Activated naive CD8-positive, alpha-beta T cell treated with anti-CD3 and anti-CD28 coated beads, Interleukin-2, amount 50 U/mL, for 16 hours (primary cell): Measurements from ENCODE around the gene FLCN.
"Not testable (repeated sequence)": the region's sequence is repeated elsewhere in the genome, so short reads cannot be mapped to it uniquely, and the experiment has no call there.

Experiments used
- DNase-seq: peaks from one replicate; pipeline ENCODE4 v3.0.0-alpha.2; 2020; ENCODE audit warnings: low read depth, low spot score

FLCN gene

DNA sequence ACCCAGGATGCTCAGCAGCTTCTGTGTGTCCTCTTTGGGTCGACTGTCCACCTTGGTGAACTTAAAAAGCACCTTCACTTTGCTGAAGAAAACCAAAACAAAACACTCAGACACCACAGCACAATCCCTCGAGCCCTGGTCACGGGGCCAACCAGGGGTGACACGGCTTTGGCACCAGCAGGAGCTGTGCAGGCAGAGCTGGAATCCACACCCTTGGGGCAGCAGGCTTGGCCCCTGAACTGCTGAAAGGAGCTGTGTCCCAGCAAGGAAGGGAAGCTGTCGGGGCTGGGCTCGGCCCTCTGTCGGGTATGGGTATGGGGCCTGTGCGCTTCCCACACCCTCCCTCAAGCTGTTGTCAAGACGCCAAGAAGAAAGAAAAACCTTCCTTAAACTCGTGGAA lies 23.2 kb downstream of the FLCN start:
- DNase-seq, result no peak

DNA sequence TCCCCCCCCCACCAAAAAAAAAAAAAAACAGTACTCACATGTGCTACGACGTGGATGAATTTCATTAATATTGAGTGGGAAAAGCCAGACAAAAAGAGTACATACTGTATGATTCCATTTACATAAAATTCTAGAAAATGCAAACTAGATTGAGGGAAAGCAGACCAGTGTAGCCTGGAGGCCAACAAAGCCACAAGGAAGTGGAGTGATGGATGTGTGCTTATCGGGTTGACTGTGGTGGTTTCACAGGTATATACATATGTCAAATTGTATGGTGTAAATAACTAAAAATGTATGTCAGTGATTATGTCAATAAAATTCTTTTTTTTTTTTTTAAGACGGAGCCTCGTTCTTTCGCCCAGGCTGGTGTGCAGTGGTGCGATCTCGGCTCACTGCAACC lies 29.0 kb downstream of the FLCN start:
- no peak for DNase-seq

GRCh38 chr17:17206913-17207335 lies 30.0 kb downstream of the FLCN start:
- DNase-seq, result no peak

DNA sequence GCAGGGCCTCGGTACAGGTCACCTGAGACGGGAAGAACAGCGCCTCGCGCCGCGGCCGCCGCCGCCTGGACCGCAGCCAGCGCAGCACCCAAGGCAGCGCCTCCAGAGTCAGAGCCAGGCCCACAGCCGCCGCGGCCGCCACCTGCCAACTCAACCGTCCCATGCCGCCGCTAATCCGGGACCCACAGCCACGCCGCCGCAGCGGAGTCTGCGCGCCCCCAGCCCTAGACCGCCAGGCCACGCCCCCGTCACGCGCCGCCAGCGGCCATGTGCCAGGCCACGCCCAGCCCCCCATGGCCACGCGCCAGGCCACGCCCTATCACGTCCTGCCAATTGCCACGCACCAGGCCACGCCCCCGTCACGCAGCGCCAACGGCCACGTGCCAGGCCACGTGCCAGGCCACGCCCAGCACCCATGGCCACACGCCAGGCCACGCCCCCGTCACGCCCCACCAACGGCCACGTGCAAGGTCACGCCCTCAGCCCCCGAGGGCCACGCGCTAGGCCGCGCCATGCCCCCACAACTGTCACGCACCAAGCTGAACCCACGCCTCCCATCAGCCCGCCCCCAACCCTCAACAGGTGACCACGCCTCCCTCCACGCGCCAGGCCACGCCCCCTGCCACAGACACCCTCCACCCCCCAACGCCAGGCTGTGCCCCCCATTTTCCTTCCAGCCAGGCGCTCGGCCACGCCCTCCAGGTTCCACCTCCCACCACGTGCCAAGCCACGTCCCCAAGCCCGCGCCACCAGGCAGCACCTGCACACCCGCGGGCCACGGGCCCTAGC lies 30.6 kb downstream of the FLCN start, which contains the start of gene PLD6:
PLD6 (minus strand) TSS at position 210 of the 789 bp plus-strand sequence; CDS start at position 163, 47 bp downstream.
- peak; percentile 90 for DNase-seq

DNA sequence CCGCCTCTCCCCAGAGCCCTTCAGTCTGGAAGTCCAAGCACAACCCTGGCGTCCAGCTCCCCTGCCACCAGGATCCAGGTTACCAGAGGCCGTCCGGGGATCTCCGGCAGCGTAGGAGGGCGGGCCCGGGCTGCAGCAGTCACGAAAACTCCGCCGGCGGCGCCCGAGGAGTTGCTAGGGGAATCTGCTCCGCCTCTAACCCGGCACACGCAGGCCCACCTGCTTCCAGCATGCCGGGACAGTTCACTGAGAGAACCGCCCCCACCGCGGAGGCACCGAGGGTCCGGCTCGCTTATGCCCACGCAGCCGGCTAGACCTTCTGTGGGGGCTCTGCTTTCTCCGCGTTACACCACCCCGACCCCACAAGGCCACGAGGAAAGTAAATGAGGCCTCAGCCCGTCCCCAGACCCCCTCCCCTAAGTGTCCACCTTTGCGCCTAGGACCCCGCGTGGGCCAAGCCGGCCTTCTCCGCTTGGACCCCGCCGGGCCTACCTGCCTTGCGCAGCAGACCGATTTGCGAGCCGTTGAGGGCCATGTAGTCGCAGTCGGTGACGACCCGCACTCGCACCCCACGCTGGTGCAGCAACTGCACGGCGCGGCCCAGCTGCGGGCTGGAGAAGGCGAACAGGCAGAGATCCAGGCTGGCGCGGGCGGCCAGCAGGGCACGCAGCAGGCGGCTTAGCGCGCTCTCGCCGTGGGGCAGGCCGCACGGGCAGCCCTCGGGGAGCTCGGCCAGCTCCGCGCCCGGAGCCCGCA lies 31.4 kb downstream of the FLCN start:
- peak; percentile 34 for DNase-seq

GRCh38 chr17:17204635-17205231 lies 32.2 kb downstream of the FLCN start:
- no peak for DNase-seq

GRCh38 chr17:17204041-17204591 lies 32.9 kb downstream of the FLCN start:
- no peak for DNase-seq

GRCh38 chr17:17203173-17203730 lies 33.7 kb downstream of the FLCN start:
- no peak for DNase-seq

GRCh38 chr17:17201907-17202306 lies 35.1 kb downstream of the FLCN start:
- DNase-seq, result no peak

- no peak for DNase-seq
These were observed 35.7 kb downstream of the FLCN start for GRCh38 chr17:17201271-17201670.

- DNase-seq, result no peak
These were observed 36.1 kb downstream of the FLCN start for GRCh38 chr17:17200831-17201230.

GRCh38 chr17:17200311-17200710 lies 36.7 kb downstream of the FLCN start:
- no peak for DNase-seq

GRCh38 chr17:17198281-17198680 lies 38.7 kb downstream of the FLCN start:
- no peak for DNase-seq

GRCh38 chr17:17196776-17197175 lies 40.2 kb downstream of the FLCN start:
- no peak for DNase-seq

DNA sequence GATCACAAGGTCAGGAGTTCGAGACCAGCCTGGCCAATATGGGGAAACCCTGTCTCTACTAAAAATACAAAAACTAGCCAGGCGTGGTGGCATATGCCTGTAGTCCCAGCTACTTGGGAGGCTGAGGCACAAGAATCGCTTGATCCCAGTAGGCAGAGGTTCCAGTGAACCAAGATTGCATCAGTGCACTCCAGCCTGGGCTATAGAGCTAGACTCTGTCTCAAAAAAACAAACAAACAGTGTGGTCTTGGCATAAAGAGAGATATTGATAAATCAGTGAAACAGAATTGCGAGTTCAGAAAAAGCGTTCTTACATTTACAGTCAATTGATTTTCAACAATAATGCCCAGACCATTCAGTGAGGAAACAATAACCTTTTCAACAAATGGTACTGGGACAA lies 41.5 kb downstream of the FLCN start:
- not testable (repeated sequence) for DNase-seq

GRCh38 chr17:17191961-17192381 lies 45.0 kb downstream of the FLCN start:
- no peak for DNase-seq

DNA sequence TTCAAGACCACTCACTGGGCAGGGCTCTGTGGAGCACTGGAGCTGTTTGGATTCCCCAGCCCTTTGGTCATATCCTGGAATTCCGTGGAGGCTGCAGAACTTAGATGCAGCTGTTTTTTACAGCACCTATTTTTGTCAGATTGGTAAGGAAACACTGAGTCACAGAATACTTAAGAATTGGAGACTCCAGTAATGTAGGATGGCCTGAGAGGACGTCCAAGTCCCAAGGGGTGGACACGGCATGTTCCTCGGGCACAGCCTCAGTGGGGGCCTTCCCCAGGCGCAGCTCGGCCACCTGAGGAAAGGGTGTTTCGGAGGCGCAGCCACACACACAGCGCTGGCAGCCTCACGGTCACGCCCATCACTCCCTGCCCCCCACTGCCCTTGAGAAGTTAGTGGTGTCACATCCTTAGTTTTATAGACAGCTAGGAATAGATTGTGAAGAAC lies 45.6 kb downstream of the FLCN start:
- DNase-seq, result no peak

DNA sequence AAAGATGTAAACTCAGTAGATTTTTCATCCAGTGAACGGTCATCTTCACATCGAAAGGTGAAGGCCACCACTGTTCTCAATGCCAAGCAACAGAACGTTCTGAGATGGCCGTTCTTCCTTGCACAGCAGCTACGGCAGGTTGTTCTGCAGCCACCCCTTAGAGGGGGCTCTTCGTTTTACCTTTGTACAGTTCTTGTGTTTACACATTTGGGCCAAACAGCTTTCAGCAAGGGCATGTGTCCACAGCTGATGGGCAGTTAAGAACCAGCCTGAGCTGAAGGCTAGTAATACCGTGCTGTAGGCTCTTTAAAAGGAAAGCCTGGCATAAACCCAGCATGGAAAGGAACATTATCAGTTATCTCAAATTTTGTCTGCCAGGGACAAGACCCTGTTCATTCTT lies 46.8 kb downstream of the FLCN start:
- DNase-seq, result no peak

DNA sequence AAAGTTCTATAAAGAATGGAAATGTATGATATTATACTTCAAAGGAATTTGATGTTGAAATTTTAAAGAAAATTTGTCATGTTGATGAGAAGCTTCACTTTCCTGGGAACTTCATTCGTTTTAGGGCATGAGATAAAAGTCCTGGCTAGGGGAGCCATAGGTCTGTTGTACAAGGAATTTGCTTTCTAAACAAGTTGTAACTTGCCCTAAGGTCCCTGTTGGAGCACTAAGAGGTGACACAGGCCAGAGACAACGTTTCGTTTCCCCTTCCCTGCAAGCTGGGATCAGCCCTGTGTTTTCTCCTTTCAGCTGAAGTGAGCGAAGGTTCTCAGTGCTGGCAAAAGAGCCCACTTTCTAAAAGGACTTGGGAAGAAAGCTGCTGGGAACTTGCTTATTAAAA lies 47.4 kb downstream of the FLCN start:
- DNase-seq, result no peak

DNA sequence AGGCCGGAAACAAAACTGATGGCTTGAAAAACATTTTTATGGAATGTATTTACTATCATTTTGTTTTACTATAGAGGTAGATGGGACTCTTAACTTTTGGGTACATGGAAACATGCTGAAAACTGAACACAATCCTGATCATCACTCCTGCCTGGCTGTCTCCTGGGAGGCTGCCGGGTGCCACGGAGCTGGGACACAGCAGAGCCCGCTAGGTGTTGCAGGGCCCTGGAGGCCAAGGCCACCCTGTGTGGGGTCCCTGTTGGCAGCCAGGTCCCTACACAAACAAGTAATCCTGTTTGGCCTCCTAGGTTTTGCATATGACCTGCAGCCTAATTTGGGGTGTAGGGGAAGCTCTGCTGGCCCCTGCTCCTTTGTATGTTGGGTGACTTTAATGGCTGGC lies 48.4 kb downstream of the FLCN start:
- no peak for DNase-seq

- no peak for DNase-seq
These were observed 50.1 kb downstream of the FLCN start for GRCh38 chr17:17186551-17187505.
